Endothelial cell of umbilical vein (primary cell): ENCODE data around the gene THOC2. TPM values are rescaled to one million over a fixed set of nuclear protein-coding genes. Genes with fewer than 3 reads are reported as not detected.
A peak's percentile ranks its signal among the peaks of the same experiment; 100 is the strongest.

Experiments used
- BruUV-seq: library from RNA; stranded (reverse); fragments of 400-500 nt; replicated peaks from 2 replicates; lab custom pipeline; 2021; lab: Mats Ljungman, UMichigan
- CTCF ChIA-PET: fragments of 300-600, 350-600 bp; sonication (Branson Sonifier 250); formaldehyde crosslinking; loops from one replicate; lab custom pipeline; 2021; ENCODE audit warnings: antibody characterized with exemption, inconsistent platforms; lab: Charles Lee
- POLR2A ChIA-PET: fragments of 300-600, 350-600 bp; sonication (Branson Sonifier 250); formaldehyde crosslinking; loops from one replicate; lab custom pipeline; 2021; ENCODE audit warnings: antibody characterized with exemption, inconsistent platforms; lab: Charles Lee
- DNase-seq: peaks from one replicate; pipeline ENCODE4 v3.0.0-alpha.2; 2011; ENCODE audit warnings: low read depth, low spot score
- FAIRE-seq: peaks from 2 replicates; lab custom pipeline; 2011; peaks lifted over from hg19 to GRCh38; lab: Jason Lieb, UNC
- H2AFZ ChIP-seq: 2 replicates; pipeline ENCODE4 v1.6.0; 2012; ENCODE audit warnings: low read depth, low read length, control low read depth, inconsistent platforms
- H3K27ac ChIP-seq: 2 replicates; pipeline ENCODE4 v1.5.1; 2011; ENCODE audit warnings: low read depth, mild to moderate bottlenecking, control low read depth, low read length, moderate library complexity; ENCODE audit not compliant: insufficient read depth
- H3K27me3 ChIP-seq, 2 experiments: 2 replicates each; pipeline versions ENCODE4 v1.6.0 to v1.6.1; 2011; ENCODE audit warnings: low read length in 2 of 2, mixed read lengths in 1 of 2; ENCODE audit not compliant: control insufficient read depth in 2 of 2, insufficient read depth in 2 of 2
- H3K36me3 ChIP-seq, 2 experiments: 2 replicates in 1 of 2; 3 replicates in 1 of 2; pipeline ENCODE4 v1.5.1; 2011; ENCODE audit warnings: low read length in 2 of 2, mild to moderate bottlenecking in 1 of 2, moderate library complexity in 1 of 2; ENCODE audit not compliant: control insufficient read depth in 2 of 2, insufficient read depth in 2 of 2; ENCODE audit errors: extremely low read depth in 1 of 2
- H3K4me1 ChIP-seq: 3 replicates; pipeline ENCODE4 v1.5.1; 2011; ENCODE audit warnings: mild to moderate bottlenecking, low read length; ENCODE audit not compliant: control insufficient read depth, insufficient read depth; ENCODE audit errors: extremely low read depth
- H3K4me2 ChIP-seq: 2 replicates; pipeline ENCODE4 v1.6.1; 2011; ENCODE audit warnings: low read length, control low read depth, mixed read lengths; ENCODE audit not compliant: insufficient read depth
- H3K4me3 ChIP-seq, 3 experiments: fragments of 200-600 bp in 1 of 3; sonication (generic), shearing (Covaris generic) in 1 of 3; replicated peaks in 1 of 3; 2 replicates each; pipeline ENCODE4 v1.5.1; 2011 to 2016; ENCODE audit warnings: control low read depth in 3 of 3, low read length in 3 of 3, mild to moderate bottlenecking in 2 of 3, inconsistent platforms in 1 of 3, low read depth in 1 of 3, moderate library complexity in 1 of 3; ENCODE audit not compliant: insufficient read depth in 1 of 3
- H3K79me2 ChIP-seq: 2 replicates; pipeline ENCODE4 v1.6.0; 2012; ENCODE audit warnings: low read length, inconsistent platforms; ENCODE audit not compliant: control insufficient read depth, insufficient read depth
- H3K9ac ChIP-seq: replicated peaks from 2 replicates; pipeline ENCODE3; 2011; ENCODE audit warnings: low read length, control low read depth; ENCODE audit not compliant: insufficient read depth; ENCODE audit errors: extremely low read depth
- H3K9me1 ChIP-seq: replicated peaks from 3 replicates; pipeline ENCODE4 v1.6.0; 2011; ENCODE audit warnings: mild to moderate bottlenecking, low read length; ENCODE audit not compliant: control insufficient read depth, insufficient read depth; ENCODE audit errors: extremely low read depth
- H3K9me3 ChIP-seq: replicated peaks from 2 replicates; pipeline ENCODE4 v1.5.1; 2012; ENCODE audit warnings: low read length, inconsistent platforms; ENCODE audit not compliant: control insufficient read depth, insufficient read depth
- H4K20me1 ChIP-seq: replicated peaks from 2 replicates; pipeline ENCODE3; 2011; ENCODE audit warnings: mild to moderate bottlenecking, low read length; ENCODE audit not compliant: control insufficient read depth, insufficient read depth; ENCODE audit errors: extremely low read depth
- CTCF ChIP-seq, 2 donors: IDR thresholded peaks; 1 replicate in 1 of 2; 2 replicates in 1 of 2; pipeline ENCODE4 v1.5.1; 2011; ENCODE audit warnings: low read length in 2 of 2, mild to moderate bottlenecking in 2 of 2, moderate library complexity in 2 of 2, control low read depth in 1 of 2, inconsistent platforms in 1 of 2, low read depth in 1 of 2; ENCODE audit not compliant: insufficient read depth in 1 of 2; ENCODE audit errors: extremely low read depth in 1 of 2
- EZH2 ChIP-seq: IDR thresholded peaks from 2 replicates; pipeline ENCODE4 v1.6.1; 2012; ENCODE audit warnings: borderline replicate concordance, low read depth, mild to moderate bottlenecking, moderate library complexity, low read length, inconsistent platforms; ENCODE audit not compliant: severe bottlenecking
- FOS ChIP-seq: IDR thresholded peaks from 2 replicates; pipeline ENCODE4 v1.6.1; 2011; ENCODE audit warnings: mild to moderate bottlenecking, low read length, moderate library complexity, borderline replicate concordance; ENCODE audit not compliant: insufficient read depth
- GATA2 ChIP-seq: IDR thresholded peaks from 2 replicates; pipeline ENCODE4 v1.7.0; 2011; ENCODE audit warnings: low read depth, mild to moderate bottlenecking, moderate library complexity, mixed read lengths, low read length; ENCODE audit not compliant: insufficient read length, insufficient read depth
- JUN ChIP-seq: IDR thresholded peaks from 2 replicates; pipeline ENCODE4 v1.6.1; 2011; ENCODE audit warnings: borderline replicate concordance, low read depth; ENCODE audit not compliant: insufficient read length, insufficient read depth
- MAX ChIP-seq: IDR thresholded peaks from 2 replicates; pipeline ENCODE4 v1.6.1; 2011; ENCODE audit not compliant: insufficient read depth, insufficient read length
- MYC ChIP-seq: IDR thresholded peaks from one replicate; pipeline ENCODE4 v1.6.1; 2011; ENCODE audit warnings: mild to moderate bottlenecking, low read depth, low read length
- POLR2A ChIP-seq: IDR thresholded peaks from 2 replicates; pipeline ENCODE4 v1.6.1; 2012; ENCODE audit warnings: low read depth, mild to moderate bottlenecking, control low read depth, low read length
- POLR2AphosphoS5 ChIP-seq: IDR thresholded peaks from 2 replicates; pipeline ENCODE4 v1.6.1; 2012; ENCODE audit warnings: low read depth, mild to moderate bottlenecking, control low read depth, low read length, moderate library complexity; ENCODE audit not compliant: insufficient read depth
- dilution Hi-C: fragments of 300-500 bp; cut with MboI; formaldehyde crosslinking; loops from one replicate; pipeline ENCODE4 v1.15.0; 2019; ENCODE audit warnings: low sequenced_read_pairs; ENCODE audit not compliant: extremely low pct_ligation_motif_present
- intact Hi-C: fragments of 100-400 bp; cut with micrococcal nuclease; formaldehyde crosslinking; loops from one replicate; pipeline ENCODE4 v1.10.0; 2022
- polyA plus RNA-seq, 4 experiments: library from polyadenylated mRNA; depleted of rRNA in 3 of 4; stranded (reverse) in 3 of 4; unstranded in 1 of 4; fragments of >200 nt; gene quantifications; 2 replicates each; pipeline versions ENCODE4 v1.2.1 to v1.2.3, GENCODE V29; 2011 to 2012; ENCODE audit warnings: missing spikeins in 1 of 4
- total RNA-seq: library from RNA; stranded (reverse); gene quantifications from 2 replicates; pipeline ENCODE4 v1.2.3, GENCODE V29; 2021

The THOC2 gene
- total and polyA plus RNA-seq, 2 donors (not counting 3 experiments of a cell fraction or from before 2014, with no cell fraction given) = 26.0 to 72.9 TPM

GRCh38 chrX:123731258-123731986, 1.4 kb downstream of the THOC2 start:
- intact Hi-C loops = no loop called here
- Histone ChIP-seq H3K27me3 (no peaks in the 10 kb centered on the region), H3K4me3 (peak overlapping the region; percentile 74 to 96 (median 95)), H3K4me1 (peaks cover 27% of the 10 kb centered on the region), H3K79me2 (peaks cover 66% of the 10 kb centered on the region), H3K9me3 (no peaks in the 10 kb centered on the region), H2AFZ (no peak overlapping the region), H3K27ac (peak overlapping the region; percentile 87), H4K20me1 (no peaks in the 10 kb centered on the region), H3K4me2 (peak overlapping the region; percentile 98), H3K9ac (peak overlapping the region; percentile 94), H3K9me1 (no peaks in the 10 kb centered on the region), H3K36me3 (no peaks in the 10 kb centered on the region)
- no TSS peak for BruUV-seq
- CTCF ChIA-PET = interaction anchor here (0.7 to 1.3 kb wide), 2 partner anchors 46 to 102 kb away, joined by 3 read pairs; no protein-coding TSS in a partner anchor
- dilution Hi-C loops = no loop called here
- DNase-seq = peak; percentile 47
- FAIRE-seq = no peak
- TF ChIP-seq CTCF (IDR thresholded peaks at IDR 0.05; ENCODE audit: extremely low read depth in 1 of 2, insufficient read depth in 1 of 2, low read depth in 1 of 2, low read length in 2 of 2) (no peak), FOS (no peak)
- POLR2A ChIA-PET = no interaction called here

- DNase-seq = peak; percentile 1
- dilution Hi-C loops (no loop called here), intact Hi-C loops (no loop called here)
- Histone ChIP-seq H2AFZ (no peak overlapping the region), H3K36me3 (no peaks in the 10 kb centered on the region), H3K79me2 (peaks cover 95% of the 10 kb centered on the region), H3K9me3 (no peaks in the 10 kb centered on the region), H3K4me2 (peak overlapping the region; percentile 67), H3K9me1 (no peaks in the 10 kb centered on the region), H3K27ac (no peak overlapping the region), H3K4me1 (peaks cover 27% of the 10 kb centered on the region), H4K20me1 (no peaks in the 10 kb centered on the region), H3K4me3 (no peak overlapping the region), H3K27me3 (no peaks in the 10 kb centered on the region), H3K9ac (no peak overlapping the region)
- BruUV-seq = no TSS peak
- ChIA-PET CTCF (interaction anchor here (1.9 kb wide), 1 partner anchor 11 kb away, joined by 6 read pairs; no protein-coding TSS in a partner anchor), POLR2A (no interaction called here)
- no peak for FAIRE-seq
- TF ChIP-seq JUN (no peak), POLR2AphosphoS5 (no peak), MYC (no peak), GATA2 (no peak), EZH2 (no peak), MAX (no peak), CTCF (IDR thresholded peaks at IDR 0.05; ENCODE audit: extremely low read depth in 1 of 2, insufficient read depth in 1 of 2, low read depth in 1 of 2, low read length in 2 of 2) (no peak), POLR2A (no peak), FOS (no peak)
Observed at GRCh38 chrX:123728554-123728953, 4.3 kb downstream of the THOC2 start.
